ENCODE results near the gene TBX2. TPM values are rescaled to one million over a fixed set of nuclear protein-coding genes. Genes with fewer than 3 reads are reported as not detected.
"Not testable (repeated sequence)": the region's sequence is repeated elsewhere in the genome, so short reads cannot be mapped to it uniquely, and the experiment has no call there.

Gene TBX2
- total RNA-seq, 1 donor from 2014 or later: 266 TPM

- DNase-seq (ENCODE audit: low spot score): peak; percentile 41
Observed at GRCh38 chr17:61413661-61414126, 14.1 kb downstream of the TBX2 start.

DNA sequence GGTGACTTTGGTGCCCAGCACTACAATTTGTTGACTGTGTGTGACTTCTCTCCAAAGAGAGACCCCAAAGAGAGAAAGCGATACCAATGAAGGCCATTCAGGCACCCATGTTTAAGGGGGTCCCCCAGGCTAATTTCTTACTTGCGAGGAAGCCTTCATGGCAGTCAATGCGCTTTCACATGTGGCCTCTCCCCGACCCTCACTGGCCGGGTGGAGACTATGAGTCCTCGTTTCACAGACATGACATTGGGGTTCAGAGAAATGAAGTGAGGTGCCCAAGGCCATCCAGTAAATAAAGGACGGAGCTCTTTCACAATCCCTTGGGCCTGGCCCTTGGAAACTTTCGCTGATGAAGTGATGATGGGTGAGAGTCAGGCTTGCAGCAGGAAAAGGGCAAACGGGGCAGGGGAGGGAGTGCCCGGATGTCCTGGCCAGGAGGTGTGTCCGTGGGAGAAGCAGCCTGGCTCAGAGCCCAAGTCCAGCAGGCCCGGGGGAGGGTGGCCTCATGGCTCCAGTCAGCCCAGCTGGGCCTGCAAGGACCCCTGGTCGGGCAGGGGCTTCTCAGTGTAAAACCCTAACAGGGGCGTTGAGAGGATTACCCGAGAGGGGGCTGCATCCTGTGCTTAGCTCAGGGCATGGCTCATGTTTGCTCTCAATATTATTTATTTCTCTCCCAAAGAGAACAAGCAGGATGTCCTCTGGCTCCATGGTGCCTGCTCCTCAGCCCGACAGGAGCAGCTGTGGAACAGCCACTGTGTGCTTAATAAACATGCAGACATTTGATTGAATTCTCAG lies 14.7 kb downstream of the TBX2 start:
- DNase-seq (ENCODE audit: low spot score): peak; percentile 64

DNA sequence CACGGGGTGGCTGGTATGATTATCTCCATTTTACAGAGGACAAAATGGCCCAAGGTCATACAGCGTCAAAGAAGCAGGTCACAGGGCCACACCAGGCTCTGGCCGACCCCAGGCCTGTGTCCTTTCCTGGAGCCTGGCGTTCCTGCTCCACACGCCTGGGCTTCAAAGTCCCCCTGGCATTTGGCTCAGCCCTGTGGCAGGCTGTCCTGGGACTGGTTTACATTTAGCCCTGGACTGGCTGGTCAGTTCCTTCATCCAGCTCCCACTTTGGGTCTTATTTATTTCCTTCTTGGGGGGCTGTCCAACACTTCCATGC lies 15.3 kb downstream of the TBX2 start:
- DNase-seq (ENCODE audit: low spot score): peak; percentile 38

- peak; percentile 37 for DNase-seq (ENCODE audit: low spot score)
Observed at GRCh38 chr17:61415374-61416210, 15.9 kb downstream of the TBX2 start.

- DNase-seq (ENCODE audit: low spot score): no peak
Observed at GRCh38 chr17:61416211-61416539, 16.5 kb downstream of the TBX2 start.

GRCh38 chr17:61416540-61417363 lies 17.1 kb downstream of the TBX2 start:
- DNase-seq (ENCODE audit: low spot score): peak; percentile 91

GRCh38 chr17:61418449-61418848 lies 18.8 kb downstream of the TBX2 start:
- DNase-seq (ENCODE audit: low spot score): no peak

DNA sequence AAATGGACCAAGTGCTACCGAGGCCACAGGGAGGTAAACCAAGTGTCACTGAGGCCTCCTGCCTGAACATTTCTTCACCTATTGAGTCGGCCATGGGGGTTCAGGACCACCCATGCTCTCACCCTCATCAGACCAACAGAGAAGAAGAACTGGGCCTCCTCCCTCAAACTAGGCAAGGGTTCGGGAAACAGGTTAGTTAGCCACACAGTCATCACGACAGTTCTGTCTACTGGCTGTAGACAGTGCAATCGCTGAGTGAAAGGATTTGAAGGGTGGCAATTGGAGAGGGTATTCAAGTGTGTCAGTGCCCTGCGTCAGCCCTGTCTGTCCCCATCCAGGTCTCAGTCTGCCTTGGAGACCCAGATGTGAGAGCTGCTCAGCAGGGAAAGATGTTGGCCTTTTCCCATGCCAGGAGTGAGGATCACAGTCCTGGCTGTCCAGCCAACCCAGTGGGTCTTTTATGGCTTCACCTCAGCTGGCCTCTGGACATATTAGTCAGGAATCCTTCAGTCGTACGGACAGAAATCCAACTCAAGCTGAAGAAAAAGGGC lies 19.9 kb downstream of the TBX2 start:
- DNase-seq (ENCODE audit: low spot score): no peak

DNA sequence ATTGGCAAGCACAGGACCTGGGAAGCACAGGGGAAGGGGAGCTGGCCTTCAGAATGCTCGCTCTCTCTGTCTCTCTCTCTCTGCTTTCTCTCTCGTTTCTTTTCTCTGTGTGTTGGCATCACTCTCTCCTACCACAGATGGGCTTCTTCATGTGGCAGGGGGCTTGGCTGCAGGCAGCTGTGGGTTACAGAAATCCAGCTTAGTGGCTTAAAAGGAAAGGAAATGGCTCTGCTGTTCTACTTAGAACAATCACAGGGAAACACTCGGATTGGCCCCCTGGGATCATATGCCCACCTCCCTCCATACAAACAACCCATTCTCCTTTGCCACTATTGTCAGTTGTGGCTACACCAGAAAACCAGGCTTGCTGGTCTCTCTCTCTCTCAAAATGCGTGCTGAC lies 20.4 kb downstream of the TBX2 start:
- DNase-seq (ENCODE audit: low spot score): no peak

DNA sequence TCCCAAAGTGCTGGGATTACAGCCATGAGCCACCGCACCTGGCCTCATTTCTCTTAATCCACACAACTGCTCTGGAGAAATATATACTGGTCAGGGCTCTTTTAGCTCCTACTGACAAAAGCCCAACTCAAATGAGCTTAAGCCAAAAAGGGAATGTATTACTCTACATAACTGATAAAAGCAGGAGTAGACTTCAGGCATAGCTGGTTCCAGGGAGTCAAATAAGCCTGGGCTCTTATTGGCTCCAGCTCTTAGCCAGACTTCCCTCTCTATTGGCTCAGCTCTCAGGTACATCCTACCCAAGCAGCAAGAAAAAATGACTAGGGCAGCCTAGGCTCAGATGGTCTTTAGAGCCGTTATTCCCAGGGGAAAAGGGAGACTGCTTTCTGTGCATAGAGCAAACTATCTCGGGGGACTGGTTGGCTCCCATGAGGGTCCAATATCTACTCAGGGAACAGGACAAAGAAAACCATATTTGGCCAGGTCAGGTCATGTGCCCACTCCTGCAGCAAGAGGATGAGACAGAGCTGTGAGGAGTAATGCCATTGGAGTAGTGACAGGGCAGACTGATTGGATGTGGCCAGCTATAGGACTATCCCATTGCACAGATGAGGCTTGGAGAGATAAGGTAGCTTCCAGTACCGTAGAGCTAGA lies 21.2 kb downstream of the TBX2 start:
- DNase-seq (ENCODE audit: low spot score): no peak

DNA sequence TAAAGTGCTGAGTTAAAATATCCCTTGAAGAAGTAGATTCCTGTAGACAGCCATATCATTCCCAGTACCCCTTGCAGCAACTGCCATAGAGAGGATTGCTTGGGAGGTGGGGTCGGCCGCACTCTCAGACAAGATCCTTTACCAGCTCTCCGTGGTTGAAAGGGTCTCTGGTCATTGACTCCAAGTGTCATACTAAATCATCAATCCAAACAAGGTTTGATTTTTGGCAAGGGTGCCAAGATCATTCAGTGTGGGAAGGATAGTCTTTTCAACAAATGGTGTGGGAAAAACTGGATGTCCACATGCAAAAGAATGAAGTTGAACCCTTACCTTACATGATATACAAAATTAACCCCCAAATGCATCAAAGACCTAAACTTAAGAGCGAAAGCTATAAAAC lies 21.8 kb downstream of the TBX2 start:
- no peak for DNase-seq (ENCODE audit: low spot score)

- no peak for DNase-seq (ENCODE audit: low spot score)
Observed at GRCh38 chr17:61422116-61422799, 22.6 kb downstream of the TBX2 start.

DNA sequence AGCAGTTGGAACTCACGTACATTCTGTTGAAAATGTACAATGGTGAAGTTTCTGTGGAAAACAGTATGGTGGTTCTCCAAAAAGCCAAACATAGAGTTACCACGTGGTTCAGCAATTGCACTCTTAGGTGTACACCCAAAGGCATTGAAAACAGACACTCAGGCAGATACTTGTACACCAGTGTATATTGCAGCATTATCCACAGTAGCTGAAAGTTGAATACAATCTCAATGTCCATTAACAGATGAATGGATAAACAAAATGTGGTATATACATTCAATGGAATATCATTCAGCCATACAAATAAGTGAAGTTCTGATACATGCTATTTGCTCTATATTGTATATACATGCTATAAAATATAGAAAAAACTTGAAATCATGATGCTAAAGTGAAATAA lies 23.2 kb downstream of the TBX2 start:
- DNase-seq (ENCODE audit: low spot score): no peak

GRCh38 chr17:61423967-61424649 lies 24.5 kb downstream of the TBX2 start:
- DNase-seq (ENCODE audit: low spot score): no peak

GRCh38 chr17:61425682-61426481 lies 26.2 kb downstream of the TBX2 start:
- no peak for DNase-seq (ENCODE audit: low spot score)

DNA sequence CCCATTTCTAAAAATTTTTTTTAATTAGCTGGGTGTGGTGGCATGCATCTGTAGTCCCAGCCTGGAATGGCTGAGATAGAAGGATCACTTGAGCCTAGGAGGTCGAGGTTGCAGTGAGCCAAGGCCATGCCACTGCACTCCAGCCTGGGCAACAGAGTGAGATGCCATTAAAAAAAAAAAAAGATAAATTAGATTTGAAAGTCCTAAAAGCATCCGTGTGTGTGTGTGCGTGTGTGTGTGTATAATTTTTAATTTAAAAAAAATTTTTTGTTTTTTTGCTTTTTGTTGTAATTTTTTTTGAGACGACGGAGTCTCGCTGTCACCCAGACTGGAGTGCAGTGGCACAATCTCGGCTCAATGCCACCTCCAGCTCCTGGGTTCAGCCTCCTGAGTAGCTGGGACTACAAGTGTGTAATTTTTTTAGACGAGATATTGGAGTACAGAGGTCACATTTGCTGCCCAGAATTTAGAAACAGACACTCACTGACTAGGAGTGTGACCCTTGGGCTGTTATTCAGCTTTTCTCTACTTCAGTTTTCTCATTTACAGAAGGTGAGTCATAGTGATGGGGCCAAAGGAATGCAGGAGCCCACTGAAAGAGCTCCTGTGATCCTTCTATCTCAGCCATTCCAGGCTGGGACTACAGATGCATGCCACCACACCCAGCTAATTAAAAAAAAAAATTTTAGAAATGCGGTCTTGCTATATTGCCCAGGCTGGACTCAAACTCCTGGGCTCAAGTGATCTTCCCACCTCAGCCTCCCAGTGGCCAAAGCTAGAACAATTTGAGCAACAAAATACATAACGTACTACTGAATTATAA lies 27.1 kb downstream of the TBX2 start:
- no peak for DNase-seq (ENCODE audit: low spot score)

- no peak for DNase-seq (ENCODE audit: low spot score)
Observed at GRCh38 chr17:61427567-61427966, 27.9 kb downstream of the TBX2 start.

- no peak for DNase-seq (ENCODE audit: low spot score)
Observed at GRCh38 chr17:61429274-61429673, 29.6 kb downstream of the TBX2 start.

- not testable (repeated sequence) for DNase-seq (ENCODE audit: low spot score)
Observed at GRCh38 chr17:61429831-61430230, 30.2 kb downstream of the TBX2 start.

Measured in ureter (tissue), 1 donor.